ENCODE data around the gene KRT71.

The KRT71 gene

GRCh38 chr12:52495389-52495788 is 57.6 kb downstream of the KRT71 start:
- DNase-seq: peak; percentile 64

GRCh38 chr12:52494518-52494917 is 58.4 kb downstream of the KRT71 start:
- DNase-seq: no peak

GRCh38 chr12:52494100-52494499 is 58.8 kb downstream of the KRT71 start:
- DNase-seq: no peak
